ENCODE data around the gene CARS2. TPM values are rescaled to one million over a fixed set of nuclear protein-coding genes. Genes with fewer than 3 reads are reported as not detected.
"Not testable (repeated sequence)": the region's sequence is repeated elsewhere in the genome, so short reads cannot be mapped to it uniquely, and the experiment has no call there.

The CARS2 gene
- total RNA-seq, result 47.6 and 64.1 TPM in 2 replicates

- DNase-seq, result peak; percentile 95
These were observed at the start of gene CARS2 for GRCh38 chr13:110705826-110706569. TSS of gene CARS2 (minus strand) at chr13:110706116. CDS start at chr13:110706093, 23 bp downstream.

GRCh38 chr13:110748271-110748670, 42.4 kb upstream of the CARS2 start:
- no peak for DNase-seq

GRCh38 chr13:110746438-110746837, 40.5 kb upstream of the CARS2 start:
- no peak for DNase-seq

GRCh38 chr13:110743687-110744086, 37.8 kb upstream of the CARS2 start:
- DNase-seq, result no peak

GRCh38 chr13:110737555-110737954, 31.6 kb upstream of the CARS2 start:
- DNase-seq, result no peak

- DNase-seq, result no peak
These were observed 28.6 kb upstream of the CARS2 start for GRCh38 chr13:110734561-110734960.

- DNase-seq, result no peak
These were observed 25.2 kb upstream of the CARS2 start for GRCh38 chr13:110731072-110731471.

GRCh38 chr13:110726726-110727125, 20.8 kb upstream of the CARS2 start:
- peak; percentile 32 for DNase-seq

GRCh38 chr13:110726153-110726552, 20.2 kb upstream of the CARS2 start:
- DNase-seq, result not testable (repeated sequence)

- DNase-seq, result no peak
These were observed 17.7 kb upstream of the CARS2 start for GRCh38 chr13:110723598-110723997.

- no peak for DNase-seq
These were observed 17.1 kb upstream of the CARS2 start for GRCh38 chr13:110722971-110723370.

- no peak for DNase-seq
These were observed 13.3 kb upstream of the CARS2 start for GRCh38 chr13:110719036-110719710.

- peak; percentile 43 for DNase-seq
These were observed 10.3 kb upstream of the CARS2 start for GRCh38 chr13:110716247-110716515.

- peak; percentile 99 for DNase-seq
These were observed 9.7 kb upstream of the CARS2 start for GRCh38 chr13:110715395-110716246.

- peak; percentile 67 for DNase-seq
These were observed 9.0 kb upstream of the CARS2 start for GRCh38 chr13:110714797-110715394.

- DNase-seq, result peak; percentile 62
These were observed 8.3 kb upstream of the CARS2 start for GRCh38 chr13:110713981-110714796.

GRCh38 chr13:110713642-110713952, 7.7 kb upstream of the CARS2 start, which contains the start of gene ING1:
TSS of gene ING1 (plus strand) at chr13:110713700. CDS start at chr13:110714150, 450 bp downstream.
- no peak for DNase-seq

- peak; percentile 100 for DNase-seq
These were observed 7.1 kb upstream of the CARS2 start for GRCh38 chr13:110712849-110713641.

- DNase-seq, result peak; percentile 82
These were observed 6.3 kb upstream of the CARS2 start for GRCh38 chr13:110712081-110712848.

- DNase-seq, result no peak
These were observed 855 bp upstream of the CARS2 start for GRCh38 chr13:110706570-110707372.
